MG63 (cell line): ENCODE data around the gene HINT1. TPM values are rescaled to one million over a fixed set of nuclear protein-coding genes. Genes with fewer than 3 reads are reported as not detected.

ENCODE experiments used
- DNase-seq: peaks from one replicate; pipeline ENCODE4 v3.0.0-alpha.2; 2020
- H3K27me3 ChIP-seq: fragments of 250-450 bp; sonication (Bioruptor Pico); 2 replicates; pipeline ENCODE4 v1.5.1; 2020; ENCODE audit warnings: mild to moderate bottlenecking, moderate library complexity
- H3K36me3 ChIP-seq: fragments of 250-450 bp; sonication (Bioruptor Pico); 2 replicates; pipeline ENCODE4 v1.5.1; 2020; ENCODE audit warnings: mild to moderate bottlenecking, moderate library complexity
- H3K4me3 ChIP-seq: fragments of 250-450 bp; sonication (Bioruptor Pico); 2 replicates; pipeline ENCODE4 v1.5.1; 2020; ENCODE audit warnings: mild to moderate bottlenecking, moderate library complexity
- H3K9me3 ChIP-seq: fragments of 250-450 bp; sonication (Bioruptor Pico); 2 replicates; pipeline ENCODE4 v1.5.1; 2020; ENCODE audit warnings: mild to moderate bottlenecking, moderate library complexity
- total RNA-seq: library from RNA; depleted of rRNA; stranded (reverse); fragments of >200 nt; shearing (Covaris generic); gene quantifications from 2 replicates; pipeline ENCODE4 v1.2.3, GENCODE V29; 2014; ENCODE audit warnings: low replicate concordance

The HINT1 gene
- total RNA-seq, 1 experiment from 2014 or later = 515 TPM

DNA sequence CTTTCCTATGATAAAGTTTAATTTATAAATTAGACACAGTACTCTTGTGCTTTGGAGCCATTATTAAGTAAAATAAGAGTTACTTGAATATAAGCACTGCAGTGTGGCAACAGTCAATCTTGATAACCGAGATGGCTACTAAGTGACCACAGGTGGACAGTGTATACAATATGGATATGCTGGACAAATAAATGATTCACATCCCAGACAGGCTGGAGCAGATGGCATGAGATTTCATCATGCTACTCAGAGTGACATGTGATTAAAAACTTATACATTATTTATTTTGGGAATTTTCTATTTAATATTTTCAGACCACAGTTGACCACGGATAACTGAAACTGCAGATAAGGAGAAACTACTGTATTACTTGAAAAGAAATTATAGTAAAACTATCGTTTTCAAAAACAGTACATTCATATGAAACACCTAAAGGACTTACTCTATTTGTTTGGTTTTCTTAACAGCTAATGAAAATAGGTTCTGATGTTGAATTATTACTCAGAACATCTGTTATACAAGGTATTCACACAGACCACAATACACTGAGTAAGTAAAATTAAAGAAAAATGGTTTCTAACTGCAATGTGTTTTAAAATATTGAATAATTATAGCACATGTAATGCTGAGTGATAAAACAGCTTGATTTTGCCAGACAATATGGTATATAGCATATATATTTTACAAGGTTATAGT is 21.7 kb upstream of the HINT1 start:
- DNase-seq = no peak

DNA sequence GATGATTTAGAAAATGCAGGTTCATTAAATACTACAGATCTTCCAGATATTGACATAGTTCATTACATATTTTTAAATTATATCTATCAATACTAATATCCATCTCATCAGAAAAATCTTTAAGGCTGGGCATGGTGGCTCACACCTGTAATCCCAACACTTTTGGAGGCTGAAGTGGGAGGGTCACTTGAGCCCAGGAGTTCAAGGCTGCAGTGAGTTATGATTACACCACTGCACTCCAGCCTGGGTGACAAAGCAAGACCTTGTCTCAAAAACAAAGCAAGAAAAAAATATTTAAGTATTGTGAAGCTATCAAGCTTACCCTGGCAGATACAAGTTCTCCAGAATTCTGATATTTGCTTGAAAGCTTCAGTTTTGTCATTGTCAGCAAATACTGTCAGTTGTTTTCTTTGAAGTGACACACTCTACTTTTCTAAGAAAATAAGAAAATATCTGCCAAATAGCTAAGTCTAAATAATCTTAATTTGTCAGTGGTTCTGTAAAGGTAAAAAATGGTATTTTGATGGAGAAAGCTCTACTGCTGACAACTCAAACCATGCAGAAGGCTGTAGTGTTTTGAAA is 20.6 kb upstream of the HINT1 start:
- Histone ChIP-seq H3K4me3 (no peak overlapping the region), H3K9me3 (no peaks in the 10 kb centered on the region)

More for the DNA sequence above, 21.7 kb upstream of the HINT1 start:
- Histone ChIP-seq H3K36me3 (peaks cover 8% of the 10 kb centered on the region; the same call in 1 of the 2 replicates), H3K9me3 (no peaks in the 10 kb centered on the region), H3K4me3 (no peak overlapping the region), H3K27me3 (no peaks in the 10 kb centered on the region)

GRCh38 chr5:131182839-131183238 is 17.8 kb upstream of the HINT1 start:
- Histone ChIP-seq H3K27me3 (no peaks in the 10 kb centered on the region), H3K4me3 (no peak overlapping the region), H3K9me3 (no peaks in the 10 kb centered on the region), H3K36me3 (peaks cover 4% of the 10 kb centered on the region; the same call in 1 of the 2 replicates)
- DNase-seq = no peak

More for the DNA sequence above, 20.6 kb upstream of the HINT1 start:
- H3K27me3 ChIP-seq = no peaks in the 10 kb centered on the region
- no peak for DNase-seq
- H3K36me3 ChIP-seq = peaks cover 8% of the 10 kb centered on the region; the same call in 1 of the 2 replicates

GRCh38 chr5:131180407-131180806 is 15.4 kb upstream of the HINT1 start:
- Histone ChIP-seq H3K36me3 (peaks cover 4% of the 10 kb centered on the region; the same call in 1 of the 2 replicates), H3K9me3 (no peaks in the 10 kb centered on the region), H3K4me3 (no peak overlapping the region), H3K27me3 (no peaks in the 10 kb centered on the region)
- no peak for DNase-seq

GRCh38 chr5:131171276-131171810 is 6.3 kb upstream of the HINT1 start:
- no peak for DNase-seq

GRCh38 chr5:131170540-131171275 is 5.7 kb upstream of the HINT1 start, which contains the start of gene LYRM7:
Gene LYRM7, plus strand, starts transcription at chr5:131170944. Its CDS starts 77 bp downstream, at chr5:131171021.
- Histone ChIP-seq H3K4me3 (peak within 1 kb of the TSS; percentile 66), H3K27me3 (no peaks in the 10 kb centered on the region), H3K36me3 (no peaks in the 10 kb centered on the region), H3K9me3 (no peaks in the 10 kb centered on the region)
- peak; percentile 100 for DNase-seq

More at GRCh38 chr5:131171276-131171810, 6.3 kb upstream of the HINT1 start:
- Histone ChIP-seq H3K4me3 (peak overlapping the region; percentile 66), H3K27me3 (no peaks in the 10 kb centered on the region), H3K36me3 (no peaks in the 10 kb centered on the region), H3K9me3 (no peaks in the 10 kb centered on the region)

- Histone ChIP-seq H3K36me3 (no peaks in the 10 kb centered on the region), H3K4me3 (peak overlapping the region; percentile 66), H3K9me3 (no peaks in the 10 kb centered on the region), H3K27me3 (no peaks in the 10 kb centered on the region)
- no peak for DNase-seq
These were observed 4.9 kb upstream of the HINT1 start for GRCh38 chr5:131169810-131170539.

GRCh38 chr5:131167615-131168014 is 2.6 kb upstream of the HINT1 start:
- DNase-seq = no peak
- no peaks in the 10 kb centered on the region for H3K9me3 ChIP-seq
- H3K36me3 ChIP-seq = peaks cover 19% of the 10 kb centered on the region
- no peaks in the 10 kb centered on the region for H3K27me3 ChIP-seq
- no peak overlapping the region for H3K4me3 ChIP-seq

GRCh38 chr5:131164191-131165118 is 601 bp downstream of the HINT1 start:
- Histone ChIP-seq H3K27me3 (no peaks in the 10 kb centered on the region), H3K9me3 (no peaks in the 10 kb centered on the region), H3K4me3 (peak overlapping the region; percentile 77), H3K36me3 (peaks cover 50% of the 10 kb centered on the region)
- DNase-seq = peak; percentile 82

DNA sequence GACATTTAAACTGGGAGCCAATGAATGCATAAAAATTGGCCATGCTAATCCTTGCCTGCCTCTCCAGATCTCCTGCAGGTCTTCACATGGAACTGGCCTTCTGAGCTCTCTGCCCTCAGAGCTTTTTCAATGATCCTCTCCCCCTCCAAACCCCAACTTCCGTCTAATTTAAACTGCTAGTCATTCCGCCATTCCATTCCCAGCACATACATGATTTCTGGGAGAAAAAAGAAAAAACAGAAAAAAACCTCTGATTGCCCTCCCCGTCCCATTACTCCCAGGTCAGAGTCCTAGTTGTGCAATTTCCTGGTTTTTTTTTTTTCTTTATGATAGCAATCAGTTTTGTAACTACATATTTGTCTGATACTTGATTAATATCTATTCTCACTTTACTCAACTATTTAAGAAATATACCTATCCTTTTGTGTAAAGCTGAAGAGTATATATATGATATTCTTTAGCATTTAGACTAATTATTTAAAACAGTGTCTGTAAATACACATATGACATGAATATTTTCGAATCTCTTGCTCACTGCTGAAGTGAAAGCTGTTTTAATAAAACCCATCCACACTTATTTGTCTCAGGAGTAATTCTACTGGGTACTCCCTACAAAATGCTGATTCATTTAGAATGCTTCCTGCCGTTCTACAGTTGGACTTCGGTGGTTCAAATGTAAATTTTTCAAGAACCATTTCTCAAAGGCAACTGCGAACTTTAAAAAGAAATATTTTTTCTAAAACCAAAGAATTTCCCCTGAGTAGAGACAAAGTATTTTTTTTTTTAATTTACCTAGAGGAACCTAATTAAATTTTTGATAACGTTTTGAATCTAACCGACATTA is 1.6 kb downstream of the HINT1 start:
- H3K36me3 ChIP-seq = peaks cover 60% of the 10 kb centered on the region
- DNase-seq = no peak
- peak overlapping the region; percentile 77 for H3K4me3 ChIP-seq
- no peaks in the 10 kb centered on the region for H3K9me3 ChIP-seq
- H3K27me3 ChIP-seq = no peaks in the 10 kb centered on the region

GRCh38 chr5:131160134-131160533 is 4.9 kb downstream of the HINT1 start:
- H3K4me3 ChIP-seq = no peak overlapping the region
- no peaks in the 10 kb centered on the region for H3K9me3 ChIP-seq
- peaks cover 78% of the 10 kb centered on the region for H3K36me3 ChIP-seq
- H3K27me3 ChIP-seq = no peaks in the 10 kb centered on the region
- DNase-seq = no peak

- H3K36me3 ChIP-seq = peaks cover 52% of the 10 kb centered on the region
- DNase-seq = no peak
- no peaks in the 10 kb centered on the region for H3K9me3 ChIP-seq
- H3K4me3 ChIP-seq = no peak overlapping the region
- no peaks in the 10 kb centered on the region for H3K27me3 ChIP-seq
These were observed 8.1 kb downstream of the HINT1 start for GRCh38 chr5:131156957-131157356.

- no peak for DNase-seq
- Histone ChIP-seq H3K36me3 (peaks cover 47% of the 10 kb centered on the region), H3K4me3 (no peak overlapping the region), H3K9me3 (no peaks in the 10 kb centered on the region), H3K27me3 (no peaks in the 10 kb centered on the region)
These were observed 8.7 kb downstream of the HINT1 start for GRCh38 chr5:131156385-131156784.

GRCh38 chr5:131151216-131151615 is 13.8 kb downstream of the HINT1 start:
- Histone ChIP-seq H3K4me3 (no peak overlapping the region), H3K9me3 (no peaks in the 10 kb centered on the region), H3K36me3 (peaks cover 2% of the 10 kb centered on the region; the same call in 1 of the 2 replicates), H3K27me3 (no peaks in the 10 kb centered on the region)
- DNase-seq = no peak

DNA sequence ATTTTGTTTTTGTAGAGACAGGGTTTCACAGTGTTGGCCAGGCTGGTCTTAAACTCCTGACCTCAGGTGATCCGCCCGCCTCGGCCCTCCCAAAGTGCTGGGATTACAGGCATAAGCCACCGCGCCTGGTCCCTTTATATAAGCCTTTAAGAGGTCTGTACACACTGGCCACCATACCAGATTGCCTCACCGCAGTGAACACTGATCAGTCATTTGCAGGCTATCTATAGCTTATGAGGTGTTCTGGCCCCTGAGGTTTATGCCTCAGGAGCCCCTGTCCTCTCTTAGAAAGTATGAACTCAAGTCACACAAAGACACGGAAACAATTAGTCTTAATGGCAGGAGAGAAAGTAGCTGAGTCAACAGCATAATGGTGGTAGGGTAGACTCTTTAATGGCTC is 14.6 kb downstream of the HINT1 start:
- no peak for DNase-seq
- H3K4me3 ChIP-seq = no peak overlapping the region
- no peaks in the 10 kb centered on the region for H3K9me3 ChIP-seq
- no peaks in the 10 kb centered on the region for H3K36me3 ChIP-seq
- no peaks in the 10 kb centered on the region for H3K27me3 ChIP-seq
